HFFc6 (cell line): ENCODE measurements around the gene SSB. TPM values are rescaled to one million over a fixed set of nuclear protein-coding genes. Genes with fewer than 3 reads are reported as not detected.
"Not testable (repeated sequence)": the region's sequence is repeated elsewhere in the genome, so short reads cannot be mapped to it uniquely, and the experiment has no call there.

Experiments used
- DNase-seq: peaks from one replicate; pipeline ENCODE4 v3.0.0-alpha.2; 2018
- H3K27ac Mint-ChIP-seq: 2 replicates; pipeline ENCODE4 v1.8.0; 2020; ENCODE audit warnings: mild to moderate bottlenecking, mixed read lengths
- H3K27me3 Mint-ChIP-seq: 2 replicates; pipeline ENCODE4 v1.8.0; 2021; ENCODE audit warnings: mild to moderate bottlenecking, moderate library complexity, mixed read lengths; ENCODE audit not compliant: insufficient read depth
- H3K36me3 Mint-ChIP-seq: 2 replicates; pipeline ENCODE4 v1.8.0; 2021; ENCODE audit warnings: low read depth, mixed read lengths
- H3K4me1 Mint-ChIP-seq: 2 replicates; pipeline ENCODE4 v1.8.0; 2020; ENCODE audit warnings: low read depth, mixed read lengths
- H3K4me3 Mint-ChIP-seq: 2 replicates; pipeline ENCODE4 v1.8.0; 2020; ENCODE audit warnings: mild to moderate bottlenecking, moderate library complexity, mixed read lengths
- H3K9me3 Mint-ChIP-seq: 2 replicates; pipeline ENCODE4 v1.8.0; 2020; ENCODE audit warnings: mild to moderate bottlenecking, mixed read lengths
- CTCF ChIP-seq: fragments of 200-600 bp; sonication (generic); IDR thresholded peaks from 2 replicates; pipeline ENCODE4 v1.5.0; 2021; ENCODE audit warnings: antibody characterized with exemption, mild to moderate bottlenecking
- total RNA-seq, 6 experiments: library from RNA; stranded (reverse); fragmentation: NEBNext Ultra II Directional; extraction: Animal tissue kit (Norgen Biotek cat#: 25700); gene quantifications; 2 replicates in 1 of 6; 3 replicates in 5 of 6; pipeline ENCODE4 v1.2.3, GENCODE V29; 2021

SSB gene
- total RNA-seq, 6 experiments from 2014 or later = 141 to 176 (median 160) TPM

- peaks cover 25% of the 10 kb centered on the region for H3K9me3 Mint-ChIP-seq
- TF ChIP-seq CTCF = no peak
- H3K36me3 Mint-ChIP-seq = peaks cover 65% of the 10 kb centered on the region
- H3K27ac Mint-ChIP-seq = peak overlapping the region; percentile 82
- H3K4me3 Mint-ChIP-seq = no peak overlapping the region
- peak; percentile 15 for DNase-seq
- H3K27me3 Mint-ChIP-seq = peaks cover 2% of the 10 kb centered on the region
- H3K4me1 Mint-ChIP-seq = peaks cover 87% of the 10 kb centered on the region
These were observed 20.4 kb downstream of the SSB start for GRCh38 chr2:169819106-169819505.

- not testable (repeated sequence) for H3K27me3 Mint-ChIP-seq
- DNase-seq = peak; percentile 36
- H3K4me3 Mint-ChIP-seq = peak overlapping the region; percentile 67
- H3K36me3 Mint-ChIP-seq = peaks cover 65% of the 10 kb centered on the region
- peaks cover 93% of the 10 kb centered on the region for H3K4me1 Mint-ChIP-seq
- peaks cover 25% of the 10 kb centered on the region for H3K9me3 Mint-ChIP-seq
- H3K27ac Mint-ChIP-seq = peak overlapping the region; percentile 82
These were observed 21.4 kb downstream of the SSB start for GRCh38 chr2:169820101-169820500.

GRCh38 chr2:169822036-169822435 is 23.4 kb downstream of the SSB start:
- peaks cover 14% of the 10 kb centered on the region for H3K9me3 Mint-ChIP-seq
- peaks cover 82% of the 10 kb centered on the region for H3K4me1 Mint-ChIP-seq
- H3K27ac Mint-ChIP-seq = no peak overlapping the region
- peak overlapping the region; percentile 93 for H3K4me3 Mint-ChIP-seq
- no peak for DNase-seq
- H3K36me3 Mint-ChIP-seq = peaks cover 53% of the 10 kb centered on the region
- H3K27me3 Mint-ChIP-seq = peaks cover 2% of the 10 kb centered on the region
- TF ChIP-seq CTCF = no peak

GRCh38 chr2:169822785-169823392 is 24.2 kb downstream of the SSB start:
- H3K4me3 Mint-ChIP-seq = peak overlapping the region; percentile 93
- peak overlapping the region; percentile 29 for H3K27ac Mint-ChIP-seq
- H3K9me3 Mint-ChIP-seq = peaks cover 5% of the 10 kb centered on the region; the same call in 1 of the 2 replicates
- peaks cover 46% of the 10 kb centered on the region for H3K36me3 Mint-ChIP-seq
- no peak for TF ChIP-seq CTCF
- no peaks in the 10 kb centered on the region; the same call in 1 of the 2 replicates for H3K27me3 Mint-ChIP-seq
- peaks cover 75% of the 10 kb centered on the region for H3K4me1 Mint-ChIP-seq
- DNase-seq = no peak

- Mint-ChIP-seq H3K27ac (peak overlapping the region; percentile 65), H3K4me3 (peak overlapping the region; percentile 93), H3K9me3 (no peaks in the 10 kb centered on the region), H3K4me1 (peaks cover 70% of the 10 kb centered on the region), H3K27me3 (no peaks in the 10 kb centered on the region; the same call in none of the 2 replicates), H3K36me3 (peaks cover 46% of the 10 kb centered on the region)
- DNase-seq = no peak
- no peak for TF ChIP-seq CTCF
These were observed 25.3 kb downstream of the SSB start for GRCh38 chr2:169823996-169824372.

- Mint-ChIP-seq H3K27ac (peak within 1 kb of the TSS; percentile 75), H3K36me3 (peaks cover 44% of the 10 kb centered on the region), H3K9me3 (no peaks in the 10 kb centered on the region), H3K27me3 (no peaks in the 10 kb centered on the region; the same call in none of the 2 replicates), H3K4me3 (peak within 1 kb of the TSS; percentile 93), H3K4me1 (peaks cover 69% of the 10 kb centered on the region)
- peak; percentile 54 for DNase-seq
- TF ChIP-seq CTCF = peak; percentile 91
These were observed 26.0 kb downstream of the SSB start, which contains the start of gene METTL5 for GRCh38 chr2:169824373-169825333. Gene METTL5 (minus strand): TSS chr2:169824905. CDS start chr2:169824597, 308 bp downstream.
